T47D (cell line): Measurements from ENCODE around the gene ZPR1.
"Not testable (repeated sequence)": the region's sequence is repeated elsewhere in the genome, so short reads cannot be mapped to it uniquely, and the experiment has no call there.

Experiments used
- DNase-seq, 2 experiments: peaks; one replicate each; pipeline versions ENCODE4 v3.0.0 to v3.0.0-alpha.2; 2011 to 2012; ENCODE audit warnings: low read depth in 1 of 2, low spot score in 1 of 2
- JUND ChIP-seq: IDR thresholded peaks from 2 replicates; pipeline ENCODE4 v1.6.1; 2012; ENCODE audit warnings: low read depth
- in situ Hi-C: cut with HindIII; loops from 2 replicates; pipeline ENCODE4 v1.10.0; 2016; ENCODE audit warnings: low sequenced_read_pairs, low pct_unique_long_range_greater_than_20kb

Gene ZPR1

GRCh38 chr11:116813781-116814471 lies 26.1 kb upstream of the ZPR1 start:
- in situ Hi-C loops = no loop called here
- DNase-seq = no peak
- TF ChIP-seq JUND = no peak

GRCh38 chr11:116813170-116813569 lies 25.3 kb upstream of the ZPR1 start:
- DNase-seq = no peak
- in situ Hi-C loops = no loop called here
- no peak for TF ChIP-seq JUND

- no peak for DNase-seq
- in situ Hi-C loops = no loop called here
- no peak for TF ChIP-seq JUND
These were observed 24.3 kb upstream of the ZPR1 start for GRCh38 chr11:116812109-116812508.

- no peak for DNase-seq
- in situ Hi-C loops = no loop called here
- TF ChIP-seq JUND = no peak
These were observed 23.4 kb upstream of the ZPR1 start for GRCh38 chr11:116811194-116811593.

- in situ Hi-C loops = no loop called here
- no peak for TF ChIP-seq JUND
These were observed 20.7 kb upstream of the ZPR1 start for GRCh38 chr11:116808262-116809175.

DNA sequence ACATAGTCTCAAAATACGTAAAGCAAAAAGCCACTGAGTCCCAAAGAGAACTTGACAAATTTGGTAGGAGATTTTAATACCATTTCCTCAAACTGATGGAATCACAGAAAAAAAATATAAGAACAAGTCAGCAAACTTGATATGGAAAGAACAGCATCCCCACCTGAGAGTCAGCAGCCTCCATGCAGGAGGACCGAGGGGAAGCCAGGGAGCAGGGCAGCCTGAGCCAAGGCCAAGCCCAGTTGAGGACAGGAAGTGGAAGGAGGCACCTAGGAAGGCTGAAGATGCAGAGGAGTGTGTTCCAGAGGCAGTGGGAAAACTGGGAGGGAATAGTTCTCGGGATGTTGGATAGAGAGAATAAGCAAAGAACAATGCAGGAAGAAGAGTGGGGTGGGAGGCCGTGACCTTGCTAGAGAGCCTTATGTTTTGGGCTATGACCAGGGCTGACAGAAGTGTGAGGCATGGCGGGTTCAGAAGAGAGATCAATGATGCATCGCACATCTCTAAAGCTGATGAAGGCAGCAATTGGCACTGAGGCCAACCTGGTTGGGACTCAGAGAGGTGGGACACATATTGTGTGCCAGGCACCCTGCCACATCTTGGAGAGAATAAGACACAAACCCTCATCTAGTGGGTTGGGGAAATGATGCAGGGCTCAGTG lies 19.9 kb upstream of the ZPR1 start:
- in situ Hi-C loops = no loop called here
- no peak for DNase-seq
- TF ChIP-seq JUND = no peak

More at GRCh38 chr11:116808262-116809175, 20.7 kb upstream of the ZPR1 start:
- DNase-seq = no peak

GRCh38 chr11:116804001-116804400 lies 16.2 kb upstream of the ZPR1 start:
- no peak for DNase-seq
- in situ Hi-C loops = no loop called here
- no peak for TF ChIP-seq JUND

- DNase-seq, in situ Hi-C loops: not testable (repeated sequence)
These were observed 13.8 kb upstream of the ZPR1 start for GRCh38 chr11:116801662-116802061.

DNA sequence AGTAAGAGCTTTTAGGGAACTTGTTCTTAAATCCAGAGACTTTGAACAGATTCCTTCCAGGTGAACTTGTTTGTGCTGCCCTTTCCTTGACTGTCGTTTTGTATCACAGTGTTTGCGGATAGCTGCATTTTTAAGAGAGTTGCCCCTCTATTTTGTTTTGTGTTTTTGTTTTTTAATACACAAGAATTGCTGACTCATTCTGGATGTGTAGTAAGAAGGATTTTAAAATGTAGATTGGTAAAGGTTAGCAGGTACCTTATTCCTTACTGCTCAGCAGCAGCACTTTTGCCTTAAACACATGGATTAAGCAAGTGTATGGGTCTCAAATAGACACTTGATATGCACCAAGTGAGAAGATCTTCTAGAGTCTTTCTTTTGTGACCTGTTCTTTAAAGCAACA lies 12.8 kb upstream of the ZPR1 start:
- in situ Hi-C loops = no loop called here
- no peak for DNase-seq
- no peak for TF ChIP-seq JUND

- in situ Hi-C loops = no loop called here
- TF ChIP-seq JUND = no peak
- no peak for DNase-seq
These were observed 10.5 kb upstream of the ZPR1 start for GRCh38 chr11:116798368-116798767.

DNA sequence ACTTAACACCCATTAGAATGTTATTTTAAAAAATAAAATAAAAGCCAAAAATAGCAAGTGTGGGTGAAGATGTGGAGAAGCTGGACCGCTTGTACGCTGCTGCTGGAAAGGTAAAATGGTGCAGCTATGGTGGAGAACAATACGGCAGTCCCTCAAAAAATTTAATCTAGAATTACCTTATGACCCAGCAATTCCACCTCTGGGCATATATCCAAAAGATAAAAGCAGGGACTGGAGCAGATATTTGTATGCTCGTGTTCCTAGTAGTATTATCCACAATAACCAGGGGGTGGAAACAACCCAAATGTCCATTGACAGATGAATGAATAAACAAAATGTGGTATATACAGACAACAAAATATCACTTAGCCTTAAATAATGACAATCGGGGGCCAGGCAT lies 10.0 kb upstream of the ZPR1 start:
- DNase-seq = no peak
- in situ Hi-C loops = no loop called here
- no peak for TF ChIP-seq JUND

DNA sequence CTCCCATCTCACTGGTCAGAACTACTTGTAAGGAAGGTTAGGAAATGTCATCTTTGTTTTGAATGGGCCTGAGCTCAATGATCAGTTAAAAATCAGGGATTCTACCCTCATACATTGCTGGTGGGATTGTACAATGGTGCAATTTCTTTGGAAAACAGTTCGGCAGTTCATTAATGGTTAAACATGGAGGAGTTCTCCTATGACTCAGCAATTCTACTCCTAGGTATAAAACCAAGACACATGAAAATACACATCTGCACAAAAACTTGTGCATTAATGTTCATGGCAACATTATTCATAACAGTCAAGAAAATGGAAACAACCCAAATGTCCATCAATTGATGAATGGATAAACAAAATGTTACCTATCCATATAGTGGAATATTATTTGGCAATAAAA lies 8.7 kb upstream of the ZPR1 start:
- DNase-seq = no peak
- TF ChIP-seq JUND = no peak
- in situ Hi-C loops = no loop called here

DNA sequence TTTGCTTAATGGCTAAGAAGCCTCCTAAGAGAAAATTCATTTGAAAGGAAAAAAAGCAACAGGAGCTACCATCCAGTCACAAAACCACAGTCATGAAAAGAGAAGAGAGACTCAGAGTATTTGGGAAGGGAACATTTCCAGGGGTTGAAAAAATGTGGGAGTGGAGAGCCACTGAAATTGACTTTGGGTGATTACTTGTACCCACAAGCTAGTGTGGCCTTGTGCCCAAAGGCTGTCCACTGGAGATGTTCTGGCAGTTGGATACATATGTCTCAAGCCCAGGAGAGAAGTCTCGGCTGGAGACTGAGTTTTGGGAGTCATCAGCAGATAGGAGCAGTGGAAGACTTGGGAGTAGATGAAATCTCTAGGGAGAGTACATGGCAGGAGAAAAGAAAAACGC lies 7.0 kb upstream of the ZPR1 start:
- in situ Hi-C loops = no loop called here
- TF ChIP-seq JUND = no peak
- no peak for DNase-seq
